Measurements from ENCODE around the gene MICAL2. TPM values are rescaled to one million over a fixed set of nuclear protein-coding genes. Genes with fewer than 3 reads are reported as not detected.

Gene MICAL2
- total RNA-seq, 1 experiment from 2014 or later: 37.4 TPM

DNA sequence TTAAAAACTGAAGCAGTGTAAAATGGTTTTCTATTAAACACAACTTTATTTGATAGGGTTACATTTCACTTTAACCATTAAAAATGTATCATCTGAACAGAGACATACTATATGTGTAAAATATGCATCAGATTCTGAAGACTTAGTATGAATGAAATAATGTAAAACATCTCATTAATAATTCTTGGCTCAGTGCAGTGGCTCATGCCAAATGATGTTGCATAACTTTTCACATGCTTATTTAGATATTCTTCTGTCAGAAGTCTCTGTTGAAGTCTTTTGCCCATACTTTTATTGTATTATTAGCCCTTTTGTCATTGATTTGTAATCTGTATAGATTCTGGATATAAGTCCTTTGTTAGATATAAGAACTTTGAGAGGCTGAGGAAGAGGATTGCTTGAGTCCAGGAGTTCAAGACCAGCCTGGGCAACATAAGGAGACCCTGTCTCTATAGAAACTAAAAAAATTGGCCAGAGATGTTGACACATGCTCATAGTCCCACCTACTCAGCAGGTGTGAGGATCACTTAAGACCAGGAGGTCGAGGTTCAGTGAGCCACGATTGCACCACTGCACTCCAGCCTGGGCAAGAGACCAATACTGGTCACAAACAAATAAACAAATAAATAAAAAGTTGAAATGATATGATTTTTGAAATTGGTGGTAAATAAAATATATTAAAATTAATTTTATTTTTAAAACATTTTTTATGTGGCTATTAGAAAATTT, 193.2 kb downstream of the MICAL2 start:
- TF ChIP-seq YY1 (IDR thresholded peaks at IDR 0.05; ENCODE audit: extremely low read depth, insufficient replicate concordance, low read depth, low read length) (no peak), SIN3A (IDR thresholded peaks at IDR 0.05; ENCODE audit: low read depth) (no peak), MAX (IDR thresholded peaks at IDR 0.05) (no peak), EZH2 (IDR thresholded peaks at IDR 0.05) (no peak)
- TF ChIP-seq, protein P1, sequence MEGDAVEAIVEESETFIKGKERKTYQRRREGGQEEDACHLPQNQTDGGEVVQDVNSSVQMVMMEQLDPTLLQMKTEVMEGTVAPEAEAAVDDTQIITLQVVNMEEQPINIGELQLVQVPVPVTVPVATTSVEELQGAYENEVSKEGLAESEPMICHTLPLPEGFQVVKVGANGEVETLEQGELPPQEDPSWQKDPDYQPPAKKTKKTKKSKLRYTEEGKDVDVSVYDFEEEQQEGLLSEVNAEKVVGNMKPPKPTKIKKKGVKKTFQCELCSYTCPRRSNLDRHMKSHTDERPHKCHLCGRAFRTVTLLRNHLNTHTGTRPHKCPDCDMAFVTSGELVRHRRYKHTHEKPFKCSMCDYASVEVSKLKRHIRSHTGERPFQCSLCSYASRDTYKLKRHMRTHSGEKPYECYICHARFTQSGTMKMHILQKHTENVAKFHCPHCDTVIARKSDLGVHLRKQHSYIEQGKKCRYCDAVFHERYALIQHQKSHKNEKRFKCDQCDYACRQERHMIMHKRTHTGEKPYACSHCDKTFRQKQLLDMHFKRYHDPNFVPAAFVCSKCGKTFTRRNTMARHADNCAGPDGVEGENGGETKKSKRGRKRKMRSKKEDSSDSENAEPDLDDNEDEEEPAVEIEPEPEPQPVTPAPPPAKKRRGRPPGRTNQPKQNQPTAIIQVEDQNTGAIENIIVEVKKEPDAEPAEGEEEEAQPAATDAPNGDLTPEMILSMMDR (IDR thresholded peaks at IDR 0.05 in 2 of 3, conservative IDR thresholded peaks at IDR 0.05 in 1 of 3; ENCODE audit: borderline replicate concordance in 1 of 3, insufficient read depth in 1 of 3, low read depth in 2 of 3, low read length in 2 of 3): no peak
- TF ChIP-seq, protein P2, sequence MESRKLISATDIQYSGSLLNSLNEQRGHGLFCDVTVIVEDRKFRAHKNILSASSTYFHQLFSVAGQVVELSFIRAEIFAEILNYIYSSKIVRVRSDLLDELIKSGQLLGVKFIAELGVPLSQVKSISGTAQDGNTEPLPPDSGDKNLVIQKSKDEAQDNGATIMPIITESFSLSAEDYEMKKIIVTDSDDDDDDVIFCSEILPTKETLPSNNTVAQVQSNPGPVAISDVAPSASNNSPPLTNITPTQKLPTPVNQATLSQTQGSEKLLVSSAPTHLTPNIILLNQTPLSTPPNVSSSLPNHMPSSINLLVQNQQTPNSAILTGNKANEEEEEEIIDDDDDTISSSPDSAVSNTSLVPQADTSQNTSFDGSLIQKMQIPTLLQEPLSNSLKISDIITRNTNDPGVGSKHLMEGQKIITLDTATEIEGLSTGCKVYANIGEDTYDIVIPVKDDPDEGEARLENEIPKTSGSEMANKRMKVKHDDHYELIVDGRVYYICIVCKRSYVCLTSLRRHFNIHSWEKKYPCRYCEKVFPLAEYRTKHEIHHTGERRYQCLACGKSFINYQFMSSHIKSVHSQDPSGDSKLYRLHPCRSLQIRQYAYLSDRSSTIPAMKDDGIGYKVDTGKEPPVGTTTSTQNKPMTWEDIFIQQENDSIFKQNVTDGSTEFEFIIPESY (IDR thresholded peaks at IDR 0.05; ENCODE audit: extremely low read depth, insufficient replicate concordance, low read length): no peak

More for the DNA sequence above, 193.2 kb downstream of the MICAL2 start:
- no TSS peak for BruUV-seq (replicated peaks)
- ATAC-seq (no peak), DNase-seq (ENCODE audit: low read depth, low spot score) (no peak)
- CTCF ChIA-PET: no interaction called here
- no peaks in the 10 kb centered on the region for H3K9me2 ChIP-seq (ENCODE audit: insufficient read depth)
- H3K9me3 ChIP-seq (ENCODE audit: control insufficient read depth in 1 of 2, insufficient read depth in 1 of 2, low read depth in 1 of 2, low read length in 2 of 2): no peaks in the 10 kb centered on the region
- POLR2A ChIA-PET: no interaction called here
- no peak overlapping the region for H3K4me2 ChIP-seq (ENCODE audit: low read length)
- no peaks in the 10 kb centered on the region for H4K20me1 ChIP-seq (ENCODE audit: insufficient read depth)
- intact Hi-C loops (cut with micrococcal nuclease): no loop called here
- H3K27ac ChIP-seq (ENCODE audit: low read depth, low read length): no peak overlapping the region
- H3K79me2 ChIP-seq (ENCODE audit: insufficient read depth, low read length): no peaks in the 10 kb centered on the region
- no peak overlapping the region for H3K9ac ChIP-seq (ENCODE audit: low read length)
- H3K4me1 ChIP-seq (ENCODE audit: control insufficient read depth in 1 of 2, insufficient read depth in 2 of 2, low read length in 2 of 2): no peaks in the 10 kb centered on the region
- no peaks in the 10 kb centered on the region for H3K27me3 ChIP-seq (ENCODE audit: insufficient read depth, low read length)
- no peak overlapping the region for H3K4me3 ChIP-seq (replicated peaks in 1 of 2; ENCODE audit: low read depth in 1 of 2, low read length in 2 of 2)
- H2AFZ ChIP-seq (ENCODE audit: low read depth, low read length, poor library complexity, severe bottlenecking): no peak overlapping the region
- no peaks in the 10 kb centered on the region for H3K36me3 ChIP-seq (ENCODE audit: control insufficient read depth in 1 of 2, insufficient read depth in 2 of 2, low read length in 2 of 2)
- RAD21 ChIA-PET (ENCODE audit: low non-redundant PET in 1 of 2, low total read pairs in 2 of 2, uncharacterized antibody in 2 of 2, unreplicated experiment in 2 of 2): no interaction called here

Measured in HCT116 (cell line).